Mononuclear cell (primary cell): Measurements from ENCODE around the gene GOLGA5. TPM values are rescaled to one million over a fixed set of nuclear protein-coding genes. Genes with fewer than 3 reads are reported as not detected.
"Not testable (repeated sequence)": the region's sequence is repeated elsewhere in the genome, so short reads cannot be mapped to it uniquely, and the experiment has no call there.

Experiments used
- H3K27me3 ChIP-seq: 2 replicates; pipeline ENCODE4 v1.6.0; 2011; ENCODE audit warnings: low read length, control low read depth; ENCODE audit not compliant: insufficient read depth
- H3K4me1 ChIP-seq: 2 replicates; pipeline ENCODE4 v1.5.1; 2011; ENCODE audit warnings: mild to moderate bottlenecking, low read length, control low read depth; ENCODE audit not compliant: insufficient read depth
- H3K4me3 ChIP-seq: 2 replicates; pipeline ENCODE4 v1.5.1; 2011; ENCODE audit warnings: mild to moderate bottlenecking, low read length, moderate library complexity
- H3K9me3 ChIP-seq: 2 replicates; pipeline ENCODE4 v1.5.1; 2011; ENCODE audit warnings: low read depth, mild to moderate bottlenecking, control low read depth, low read length
- total RNA-seq: library from RNA; depleted of rRNA; stranded (reverse); fragments of >200 nt; gene quantifications from one replicate; pipeline ENCODE4 v1.2.3, GENCODE V29; 2012

Gene GOLGA5, protein sequence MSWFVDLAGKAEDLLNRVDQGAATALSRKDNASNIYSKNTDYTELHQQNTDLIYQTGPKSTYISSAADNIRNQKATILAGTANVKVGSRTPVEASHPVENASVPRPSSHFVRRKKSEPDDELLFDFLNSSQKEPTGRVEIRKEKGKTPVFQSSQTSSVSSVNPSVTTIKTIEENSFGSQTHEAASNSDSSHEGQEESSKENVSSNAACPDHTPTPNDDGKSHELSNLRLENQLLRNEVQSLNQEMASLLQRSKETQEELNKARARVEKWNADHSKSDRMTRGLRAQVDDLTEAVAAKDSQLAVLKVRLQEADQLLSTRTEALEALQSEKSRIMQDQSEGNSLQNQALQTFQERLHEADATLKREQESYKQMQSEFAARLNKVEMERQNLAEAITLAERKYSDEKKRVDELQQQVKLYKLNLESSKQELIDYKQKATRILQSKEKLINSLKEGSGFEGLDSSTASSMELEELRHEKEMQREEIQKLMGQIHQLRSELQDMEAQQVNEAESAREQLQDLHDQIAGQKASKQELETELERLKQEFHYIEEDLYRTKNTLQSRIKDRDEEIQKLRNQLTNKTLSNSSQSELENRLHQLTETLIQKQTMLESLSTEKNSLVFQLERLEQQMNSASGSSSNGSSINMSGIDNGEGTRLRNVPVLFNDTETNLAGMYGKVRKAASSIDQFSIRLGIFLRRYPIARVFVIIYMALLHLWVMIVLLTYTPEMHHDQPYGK
- 11.1 TPM for total RNA-seq

DNA sequence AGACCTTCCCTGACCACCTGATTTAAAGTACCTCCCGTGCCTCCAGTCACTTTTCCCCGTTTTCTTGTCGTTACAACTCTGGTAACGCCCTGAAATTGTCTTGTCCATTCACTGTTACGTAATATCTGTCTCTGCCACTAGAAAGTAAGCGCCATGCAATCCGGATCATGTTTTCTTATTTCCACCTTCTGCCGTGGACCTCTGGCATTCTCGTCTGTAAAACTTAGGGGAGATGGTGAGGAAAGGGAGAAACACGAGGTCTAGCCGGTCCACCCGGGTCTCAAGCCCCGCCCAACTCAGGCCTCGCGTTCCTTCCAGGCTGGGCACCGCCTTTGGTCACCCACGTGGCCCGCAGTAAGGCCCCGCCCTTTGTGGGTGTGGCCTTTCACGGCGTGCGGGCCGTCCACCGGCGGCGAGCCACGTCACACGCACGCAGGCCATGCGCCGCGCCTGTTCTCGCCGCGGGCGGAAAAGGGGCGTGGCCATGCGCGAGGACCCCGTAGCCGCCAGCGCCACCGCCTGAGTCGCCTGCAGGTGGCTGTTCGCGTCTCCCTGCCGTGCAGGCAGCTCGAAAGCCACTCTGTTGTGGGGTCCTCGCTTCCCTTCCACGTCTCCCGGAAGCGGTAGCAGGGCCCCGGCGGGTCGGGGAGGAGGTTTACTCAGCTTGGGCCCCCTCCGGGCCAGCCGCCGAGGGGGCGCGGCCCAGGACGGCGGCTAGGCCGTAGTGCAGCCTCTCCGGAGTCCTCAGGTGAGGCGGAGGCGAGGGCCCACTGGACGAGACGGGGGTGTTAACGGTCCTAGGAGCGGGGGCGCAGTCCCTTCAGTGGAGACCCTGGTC is at the start of gene GOLGA5:
GOLGA5 (plus strand) TSS at position 597 of the 838 bp plus-strand sequence. CDS start 3,133 bp downstream, outside the sequence.
- Histone ChIP-seq H3K9me3 (peaks cover 16% of the 10 kb centered on the region), H3K27me3 (no peaks in the 10 kb centered on the region), H3K4me1 (peaks cover 23% of the 10 kb centered on the region), H3K4me3 (peak within 1 kb of the TSS; percentile 90)

DNA sequence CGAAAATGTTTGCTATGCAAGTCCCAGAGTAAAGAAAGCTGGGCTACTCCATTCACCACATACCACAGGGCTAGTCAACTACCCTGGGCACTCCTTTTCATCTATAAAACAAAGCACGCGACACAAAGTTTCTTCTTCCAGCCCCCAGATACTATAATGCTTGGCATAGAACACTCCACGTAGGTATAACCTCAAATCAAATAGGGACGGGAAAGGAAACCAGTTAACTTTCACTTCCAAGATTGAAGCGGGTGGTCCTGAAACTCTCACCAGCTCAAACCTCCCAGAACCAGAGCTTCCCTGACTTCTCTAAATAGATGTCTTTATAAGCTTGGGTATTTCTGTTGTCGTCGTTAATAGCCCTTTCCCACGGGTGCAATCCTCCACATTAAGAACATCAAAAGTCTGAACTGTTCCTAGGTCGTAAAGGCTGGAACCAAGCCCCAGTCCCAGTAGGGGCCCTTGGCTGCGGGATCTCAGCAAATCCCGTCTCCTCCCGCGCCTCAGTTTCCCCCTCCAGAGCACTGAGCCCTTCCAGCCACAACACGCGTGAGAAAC is 46.3 kb upstream of the GOLGA5 start:
- peaks cover 29% of the 10 kb centered on the region for H3K4me1 ChIP-seq
- H3K9me3 ChIP-seq: no peaks in the 10 kb centered on the region
- H3K4me3 ChIP-seq: peak overlapping the region; percentile 50
- H3K27me3 ChIP-seq: peaks cover 37% of the 10 kb centered on the region

DNA sequence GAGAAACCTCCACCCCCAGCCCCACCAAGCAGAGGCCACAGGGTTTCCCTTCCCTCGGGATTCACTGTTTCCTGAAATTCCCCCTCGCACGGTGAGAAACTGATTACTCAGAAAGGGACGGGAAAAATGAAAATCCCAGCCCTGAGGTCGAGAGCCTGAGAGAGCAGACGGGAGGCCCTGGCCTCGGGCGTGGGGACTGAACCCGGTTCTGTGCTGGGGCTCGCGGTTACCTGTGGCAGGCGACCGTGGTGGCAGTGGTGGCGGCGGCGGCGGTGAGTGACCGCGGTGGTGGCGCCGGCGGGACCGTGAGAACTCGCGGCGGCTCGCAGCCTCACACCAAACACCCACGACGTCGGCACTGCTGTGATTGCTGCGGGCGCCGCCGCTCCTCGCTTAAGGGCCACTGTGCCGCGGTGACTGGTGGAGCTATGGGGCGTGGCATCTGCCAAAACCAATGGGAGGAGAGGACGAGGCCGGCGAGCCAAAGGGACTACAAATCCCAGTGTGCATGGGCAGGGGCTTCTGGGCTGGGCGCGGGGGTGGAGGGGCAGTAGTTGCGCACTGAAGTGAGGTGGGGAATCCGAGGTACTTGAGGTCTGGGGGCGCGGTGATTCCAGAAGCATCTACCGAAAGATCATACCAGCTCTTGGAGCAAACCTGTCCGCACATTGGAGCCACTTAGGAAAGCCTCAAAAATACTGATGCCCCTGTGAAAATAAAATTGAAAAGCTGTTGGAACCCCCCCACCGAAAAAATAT is 45.7 kb upstream of the GOLGA5 start, which contains the start of gene LGMN:
LGMN (minus strand) TSS at position 369 of the 758 bp plus-strand sequence. CDS start 15,841 bp downstream, outside the sequence.
- H3K9me3 ChIP-seq: no peaks in the 10 kb centered on the region
- peak within 1 kb of the TSS; percentile 50 for H3K4me3 ChIP-seq
- peaks cover 34% of the 10 kb centered on the region for H3K4me1 ChIP-seq
- peaks cover 37% of the 10 kb centered on the region for H3K27me3 ChIP-seq

DNA sequence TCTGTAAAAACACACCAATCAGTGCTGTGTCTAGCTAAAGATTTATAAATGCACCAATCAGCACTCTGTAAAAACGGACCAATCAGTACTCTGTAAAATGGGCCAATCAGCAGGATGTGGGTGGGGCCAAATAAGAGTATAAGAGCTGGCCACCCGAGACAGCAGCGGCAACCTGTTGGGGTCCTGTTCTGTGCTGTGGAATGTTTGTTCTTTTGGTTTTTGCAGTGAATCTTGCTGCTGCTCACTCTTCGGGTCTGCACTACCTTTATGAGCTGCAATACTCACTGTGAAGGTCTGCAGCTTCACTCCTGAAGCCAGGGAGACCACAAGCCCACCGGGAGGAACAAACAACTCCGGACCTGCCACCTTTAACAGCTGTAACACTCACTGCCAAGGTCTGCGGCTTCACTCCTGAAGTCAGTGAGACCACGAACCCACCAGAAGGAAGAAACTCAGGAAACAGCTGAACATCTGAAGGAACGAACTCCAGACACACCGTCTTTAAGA is 43.8 kb upstream of the GOLGA5 start:
- Histone ChIP-seq H3K4me3 (peak overlapping the region; percentile 1), H3K27me3 (peaks cover 37% of the 10 kb centered on the region), H3K4me1 (peaks cover 37% of the 10 kb centered on the region)
- H3K9me3 ChIP-seq: not testable (repeated sequence)

DNA sequence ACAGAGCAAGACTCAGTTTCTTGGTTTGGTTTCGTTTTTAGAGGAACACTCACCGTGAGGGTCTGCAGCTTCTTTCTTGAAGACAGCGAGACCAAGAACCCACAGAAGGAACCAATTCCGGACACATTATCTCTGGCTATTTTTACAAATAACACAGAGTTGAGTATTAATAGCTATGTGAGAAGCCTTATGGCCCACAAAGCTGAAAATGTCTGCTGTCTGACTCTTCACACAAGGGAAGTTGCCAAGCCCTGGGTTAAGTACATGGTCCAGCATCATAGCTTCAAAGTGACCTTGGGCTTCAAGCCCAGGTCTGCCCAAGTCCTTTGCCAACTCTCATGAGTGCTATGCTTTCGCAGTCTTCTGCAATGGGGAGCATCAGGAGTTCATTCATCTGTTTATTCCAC is 43.1 kb upstream of the GOLGA5 start:
- Histone ChIP-seq H3K4me3 (no peak overlapping the region), H3K4me1 (peaks cover 37% of the 10 kb centered on the region)

DNA sequence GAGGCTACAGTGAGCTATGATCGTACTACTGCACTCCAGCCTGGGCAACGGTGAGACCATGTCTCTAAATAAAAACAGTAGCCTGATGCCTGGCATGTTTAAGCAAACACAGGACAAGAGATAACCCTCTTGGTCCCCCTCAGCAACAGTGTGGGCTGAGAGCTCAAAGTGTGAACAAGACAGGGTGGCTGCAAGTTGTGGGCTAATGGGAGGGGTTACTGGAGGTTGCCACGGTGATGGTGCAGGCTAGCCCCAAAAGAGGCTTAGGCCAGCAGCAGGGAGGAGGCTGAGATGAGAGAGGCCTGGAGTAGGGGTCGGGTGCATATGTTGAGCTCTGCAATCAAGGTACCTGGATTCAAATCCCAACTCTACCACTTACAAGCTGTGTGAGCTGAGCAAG is 42.3 kb upstream of the GOLGA5 start:
- Histone ChIP-seq H3K4me1 (peaks cover 37% of the 10 kb centered on the region), H3K9me3 (no peaks in the 10 kb centered on the region), H3K27me3 (peaks cover 37% of the 10 kb centered on the region), H3K4me3 (no peak overlapping the region)

More for the DNA sequence above, 43.1 kb upstream of the GOLGA5 start:
- Histone ChIP-seq H3K9me3 (no peaks in the 10 kb centered on the region), H3K27me3 (peaks cover 37% of the 10 kb centered on the region)

DNA sequence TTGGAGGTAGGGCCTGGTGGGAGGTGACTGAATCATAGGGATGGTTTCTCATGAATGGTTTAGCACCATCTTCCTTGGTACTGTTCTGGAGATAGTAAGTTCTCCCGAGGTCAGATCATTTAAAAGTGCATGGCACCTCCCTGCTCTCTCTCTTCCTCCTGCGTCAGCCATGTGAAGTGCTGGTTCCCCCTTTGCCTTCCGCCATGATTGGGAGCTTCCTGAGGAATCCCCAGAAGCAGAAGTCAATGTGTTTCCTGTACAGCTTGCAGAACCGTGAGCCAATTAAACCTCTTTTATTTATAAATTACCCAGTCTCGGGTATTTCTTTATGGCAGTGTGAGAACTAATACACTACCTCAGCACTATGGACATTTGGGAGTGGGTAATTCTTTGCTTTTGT is 40.9 kb upstream of the GOLGA5 start:
- Histone ChIP-seq H3K4me3 (no peak overlapping the region), H3K4me1 (peaks cover 28% of the 10 kb centered on the region), H3K27me3 (peaks cover 25% of the 10 kb centered on the region), H3K9me3 (no peaks in the 10 kb centered on the region)

DNA sequence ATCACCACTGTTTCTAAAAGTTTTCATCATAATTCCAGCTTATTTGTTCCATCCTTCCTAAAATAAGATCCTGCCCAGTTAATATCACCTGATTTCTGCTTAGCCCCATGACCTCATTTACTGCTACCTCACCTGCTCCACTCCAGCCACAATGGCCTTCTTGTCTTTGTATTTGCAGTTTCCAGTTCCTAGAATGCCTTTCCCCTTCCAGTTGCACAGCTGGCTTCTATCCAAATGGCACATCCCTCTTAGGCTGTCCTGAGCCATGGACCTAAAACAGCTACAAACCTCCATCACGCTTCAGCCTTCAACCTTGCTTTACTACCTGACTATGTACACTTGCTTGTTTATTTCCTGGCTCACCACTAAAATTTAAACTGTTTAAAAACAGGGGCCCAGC is 39.1 kb upstream of the GOLGA5 start:
- H3K27me3 ChIP-seq: peaks cover 9% of the 10 kb centered on the region
- peaks cover 21% of the 10 kb centered on the region for H3K4me1 ChIP-seq
- no peak overlapping the region for H3K4me3 ChIP-seq
- H3K9me3 ChIP-seq: no peaks in the 10 kb centered on the region

DNA sequence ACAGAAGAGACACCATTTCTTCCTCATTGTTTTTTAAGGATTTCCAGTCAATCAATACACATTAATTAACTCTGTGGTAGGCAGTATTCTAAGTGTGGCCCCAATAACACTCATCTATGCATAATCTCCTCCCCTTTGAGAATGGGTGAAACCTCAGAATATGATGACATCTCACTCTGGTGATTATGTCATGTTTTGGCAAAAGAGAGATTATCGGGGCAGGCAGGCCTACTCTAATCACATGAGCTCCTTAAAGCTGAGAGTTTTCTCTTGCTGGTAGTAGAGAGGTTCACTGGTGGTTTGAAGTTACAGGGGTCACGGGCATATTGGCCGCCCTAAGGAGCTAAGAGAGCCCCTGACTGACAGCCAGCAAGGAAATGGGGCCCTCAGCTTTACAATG is 38.6 kb upstream of the GOLGA5 start:
- no peak overlapping the region for H3K4me3 ChIP-seq
- H3K9me3 ChIP-seq: no peaks in the 10 kb centered on the region
- H3K27me3 ChIP-seq: peaks cover 4% of the 10 kb centered on the region
- H3K4me1 ChIP-seq: peaks cover 17% of the 10 kb centered on the region

DNA sequence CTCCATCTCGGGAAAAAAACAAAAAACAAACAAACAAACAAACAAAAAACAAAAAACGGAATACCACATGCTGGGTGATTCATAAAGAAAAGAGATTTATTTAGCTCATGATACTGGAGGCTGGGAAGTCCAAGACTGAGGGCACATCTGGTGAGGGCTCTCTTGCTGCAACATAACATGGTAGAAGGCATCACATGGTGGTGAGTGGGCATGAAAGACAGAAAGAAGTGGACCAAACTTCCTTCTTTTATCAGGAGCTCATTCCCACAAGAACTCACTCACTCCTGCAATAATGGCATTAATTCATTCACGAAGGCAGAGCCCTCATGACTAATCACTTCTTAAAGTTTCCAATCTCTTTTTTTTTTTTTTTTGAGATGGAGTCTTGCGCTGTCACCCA is 37.7 kb upstream of the GOLGA5 start:
- Histone ChIP-seq H3K9me3 (no peaks in the 10 kb centered on the region), H3K27me3 (no peaks in the 10 kb centered on the region), H3K4me3 (no peak overlapping the region), H3K4me1 (peaks cover 8% of the 10 kb centered on the region)

DNA sequence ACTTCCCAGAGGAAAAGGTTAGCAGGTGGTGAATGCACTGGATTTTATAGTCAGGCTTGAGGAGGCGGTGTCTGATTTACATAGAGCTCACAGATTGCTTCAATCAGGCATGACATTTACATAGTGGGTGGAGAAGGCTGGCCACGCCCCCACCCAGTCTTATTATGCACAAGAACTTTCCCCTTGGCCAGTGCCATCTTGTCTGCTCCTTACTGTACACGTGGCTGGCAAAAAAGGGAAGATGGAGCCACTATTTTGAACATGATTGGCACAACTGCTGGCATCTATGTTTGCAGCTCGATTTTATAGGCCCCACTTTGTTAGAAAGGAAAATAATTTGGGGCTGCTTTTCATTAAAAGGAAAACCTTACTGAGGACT is 34.8 kb upstream of the GOLGA5 start:
- H3K9me3 ChIP-seq: no peaks in the 10 kb centered on the region
- H3K27me3 ChIP-seq: no peaks in the 10 kb centered on the region
- no peak overlapping the region for H3K4me3 ChIP-seq
- H3K4me1 ChIP-seq: no peaks in the 10 kb centered on the region

DNA sequence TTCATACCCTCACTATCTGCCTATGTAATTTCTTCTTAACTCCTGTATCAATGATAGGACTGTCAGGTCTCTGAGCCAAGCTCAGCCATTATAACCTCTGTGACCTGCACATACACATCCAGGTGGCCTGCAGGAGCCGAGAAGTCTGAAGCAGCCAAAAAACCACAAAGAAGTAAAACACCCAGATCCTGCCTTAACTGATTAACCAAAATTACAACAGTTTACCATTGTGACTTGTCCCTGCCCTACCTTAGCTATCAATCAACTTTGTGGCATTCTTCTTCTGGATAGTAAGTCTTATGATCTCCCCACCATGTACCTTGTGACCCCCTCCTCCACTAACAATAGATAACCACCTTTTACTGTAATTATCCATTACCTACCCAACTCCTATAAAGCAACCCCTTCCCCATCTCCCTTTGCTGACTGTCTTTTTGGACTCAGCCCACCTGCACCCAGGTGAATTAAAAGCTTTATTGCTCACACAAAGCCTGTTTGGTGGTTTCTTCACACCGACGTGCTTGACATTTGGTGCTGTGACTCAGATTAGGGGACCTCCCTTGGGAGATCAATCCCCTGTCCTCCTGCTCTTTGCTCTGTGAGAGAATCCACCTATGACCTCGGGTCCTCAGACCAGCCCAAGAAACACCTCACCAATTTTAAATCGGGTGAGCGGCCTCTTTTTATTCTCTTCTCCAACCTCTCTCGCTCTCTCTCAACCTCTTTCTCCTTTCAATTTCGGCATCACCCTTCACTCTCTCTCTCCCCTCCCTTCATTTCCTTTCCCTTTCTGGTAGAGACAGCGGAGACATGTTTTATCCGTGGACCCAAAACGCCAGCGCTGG is 34.2 kb upstream of the GOLGA5 start:
- no peaks in the 10 kb centered on the region for H3K9me3 ChIP-seq
- H3K27me3 ChIP-seq: no peaks in the 10 kb centered on the region
- H3K4me3 ChIP-seq: no peak overlapping the region
- H3K4me1 ChIP-seq: no peaks in the 10 kb centered on the region

DNA sequence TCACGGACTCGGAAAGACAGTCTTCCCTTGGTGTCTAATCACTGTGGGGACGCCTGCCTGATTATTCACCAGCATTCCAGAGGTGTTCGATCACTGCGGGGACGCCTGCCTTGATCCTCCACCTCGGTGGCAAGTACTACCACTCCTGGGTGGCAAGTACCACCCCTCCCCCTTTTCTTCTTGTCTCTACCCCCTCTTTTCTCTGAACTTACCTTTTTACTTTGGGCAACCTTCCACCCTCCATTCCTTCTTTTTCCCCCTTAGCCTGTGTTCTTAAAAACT is 33.6 kb upstream of the GOLGA5 start:
- H3K4me3 ChIP-seq: no peak overlapping the region
- H3K27me3 ChIP-seq: no peaks in the 10 kb centered on the region
- H3K9me3 ChIP-seq: no peaks in the 10 kb centered on the region
- no peaks in the 10 kb centered on the region for H3K4me1 ChIP-seq
